ENCODE results near the gene CR2. TPM values are rescaled to one million over a fixed set of nuclear protein-coding genes. Genes with fewer than 3 reads are reported as not detected.

Gene CR2
- total and polyA plus RNA-seq, 4 donors: 0.05 to 0.36 (median 0.14) TPM; not detected in 1

GRCh38 chr1:207421078-207421477, 33.0 kb upstream of the CR2 start:
- 88% methylated on average over 9 of the region's 9 CpGs for WGBS
- no peaks in the 10 kb centered on the region for H3K36me3 ChIP-seq (ENCODE audit: control insufficient read depth in 4 of 4, insufficient read depth in 3 of 4, low read depth in 1 of 4, low read length in 3 of 4)
- H3K27me3 ChIP-seq (ENCODE audit: control insufficient read depth in 4 of 4, insufficient read depth in 4 of 4, low read length in 3 of 4): peaks cover 0 to 3% (median 0%) of the 10 kb centered on the region in 4 donors
- no peak overlapping the region for H3K27ac ChIP-seq (ENCODE audit: low read depth in 1 of 2, low read length in 2 of 2)
- no peak for TF ChIP-seq REST (IDR thresholded peaks at IDR 0.05)
- TF ChIP-seq RXRA (IDR thresholded peaks at IDR 0.05): no peak
- no peak for TF ChIP-seq SP1 (IDR thresholded peaks at IDR 0.05)
- TF ChIP-seq HNF4A (conservative IDR thresholded peaks at IDR 0.05): no peak
- no peak for TF ChIP-seq CTCF (IDR thresholded peaks at IDR 0.05; ENCODE audit: low read depth, low read length, missing input control)
- TF ChIP-seq YY1 (IDR thresholded peaks at IDR 0.05): no peak
- TF ChIP-seq ATF3 (IDR thresholded peaks at IDR 0.05): no peak
- TF ChIP-seq, protein P1, sequence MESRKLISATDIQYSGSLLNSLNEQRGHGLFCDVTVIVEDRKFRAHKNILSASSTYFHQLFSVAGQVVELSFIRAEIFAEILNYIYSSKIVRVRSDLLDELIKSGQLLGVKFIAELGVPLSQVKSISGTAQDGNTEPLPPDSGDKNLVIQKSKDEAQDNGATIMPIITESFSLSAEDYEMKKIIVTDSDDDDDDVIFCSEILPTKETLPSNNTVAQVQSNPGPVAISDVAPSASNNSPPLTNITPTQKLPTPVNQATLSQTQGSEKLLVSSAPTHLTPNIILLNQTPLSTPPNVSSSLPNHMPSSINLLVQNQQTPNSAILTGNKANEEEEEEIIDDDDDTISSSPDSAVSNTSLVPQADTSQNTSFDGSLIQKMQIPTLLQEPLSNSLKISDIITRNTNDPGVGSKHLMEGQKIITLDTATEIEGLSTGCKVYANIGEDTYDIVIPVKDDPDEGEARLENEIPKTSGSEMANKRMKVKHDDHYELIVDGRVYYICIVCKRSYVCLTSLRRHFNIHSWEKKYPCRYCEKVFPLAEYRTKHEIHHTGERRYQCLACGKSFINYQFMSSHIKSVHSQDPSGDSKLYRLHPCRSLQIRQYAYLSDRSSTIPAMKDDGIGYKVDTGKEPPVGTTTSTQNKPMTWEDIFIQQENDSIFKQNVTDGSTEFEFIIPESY (IDR thresholded peaks at IDR 0.05): no peak
- no peak for TF ChIP-seq JUND (IDR thresholded peaks at IDR 0.05)
- H3K9me3 ChIP-seq (ENCODE audit: control insufficient read depth in 4 of 4, low read length in 3 of 4): no peaks in the 10 kb centered on the region
- H3K4me1 ChIP-seq (ENCODE audit: control insufficient read depth in 4 of 4, insufficient read depth in 4 of 4, low read length in 3 of 4): peaks cover 0 to 1% (median 0%) of the 10 kb centered on the region in 4 donors
- no peak for DNase-seq (ENCODE audit: low spot score)
- no peak overlapping the region for H3K9ac ChIP-seq (ENCODE audit: low read depth in 1 of 2, low read length in 2 of 2)
- no peak overlapping the region for H3K4me3 ChIP-seq (ENCODE audit: low read depth in 1 of 3, low read length in 3 of 3)

DNA sequence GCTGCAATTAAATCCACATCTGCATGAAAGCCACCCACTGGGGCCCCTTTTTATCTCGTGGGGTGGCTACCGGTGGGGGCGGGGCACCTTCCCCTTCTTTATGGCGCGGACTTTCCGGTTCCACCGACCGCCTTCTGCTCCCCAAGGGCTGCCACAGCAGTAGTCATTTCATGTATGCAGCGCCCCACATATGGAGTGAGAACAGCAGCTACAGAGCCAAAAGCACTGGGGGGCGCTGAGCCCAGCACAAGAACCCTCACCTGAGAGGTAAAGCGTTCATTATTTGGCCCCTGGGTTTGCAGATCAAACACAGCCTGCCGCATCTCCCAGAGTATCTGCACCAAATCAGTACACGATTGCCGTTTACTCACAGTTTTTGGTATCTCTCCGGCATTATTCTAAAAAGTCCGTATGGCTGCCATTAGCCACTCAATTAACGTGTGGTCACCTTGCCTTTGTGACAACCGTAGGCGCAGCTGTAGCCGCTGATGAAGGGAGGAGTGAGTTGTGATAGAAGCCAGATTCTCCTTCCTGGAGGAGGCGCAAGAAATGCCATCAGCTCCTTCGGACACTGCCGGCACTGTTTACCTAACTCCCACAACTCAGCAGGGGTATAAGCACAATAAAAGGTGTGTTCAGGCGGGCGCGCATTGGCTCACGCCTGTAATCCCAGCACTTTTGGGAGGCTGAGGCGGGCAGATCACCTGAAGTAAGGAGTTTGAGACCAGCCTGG, 30.4 kb upstream of the CR2 start:
- H3K27ac ChIP-seq (ENCODE audit: low read depth in 1 of 2, low read length in 2 of 2): no peak overlapping the region
- DNase-seq (ENCODE audit: low spot score): no peak
- no peak overlapping the region for H3K9ac ChIP-seq (ENCODE audit: low read depth in 1 of 2, low read length in 2 of 2)
- peaks cover 0 to 1% (median 0%) of the 10 kb centered on the region in 4 donors for H3K4me1 ChIP-seq (ENCODE audit: control insufficient read depth in 4 of 4, insufficient read depth in 4 of 4, low read length in 3 of 4)
- H3K4me3 ChIP-seq (ENCODE audit: low read depth in 1 of 3, low read length in 3 of 3): no peak overlapping the region
- H3K9me3 ChIP-seq (ENCODE audit: control insufficient read depth in 4 of 4, low read length in 3 of 4): no peaks in the 10 kb centered on the region
- 39% methylated on average over 28 of the region's 28 CpGs for WGBS
- peaks cover 0 to 3% (median 0%) of the 10 kb centered on the region in 4 donors for H3K27me3 ChIP-seq (ENCODE audit: control insufficient read depth in 4 of 4, insufficient read depth in 4 of 4, low read length in 3 of 4)
- H3K36me3 ChIP-seq (ENCODE audit: control insufficient read depth in 4 of 4, insufficient read depth in 3 of 4, low read depth in 1 of 4, low read length in 3 of 4): no peaks in the 10 kb centered on the region
- TF ChIP-seq YY1 (IDR thresholded peaks at IDR 0.05) (no peak), HNF4A (conservative IDR thresholded peaks at IDR 0.05) (no peak), HNF4G (IDR thresholded peaks at IDR 0.05) (no peak), EGR1 (IDR thresholded peaks at IDR 0.05; ENCODE audit: low read depth in 2 of 2) (no peak), GABPA (IDR thresholded peaks at IDR 0.05 in 1 of 2, conservative IDR thresholded peaks at IDR 0.05 in 1 of 2) (no peak), NR2F2 (IDR thresholded peaks at IDR 0.05) (no peak), SP1 (IDR thresholded peaks at IDR 0.05) (no peak), TAF1 (conservative IDR thresholded peaks at IDR 0.05) (no peak), JUND (IDR thresholded peaks at IDR 0.05) (no peak), FOXA2 (IDR thresholded peaks at IDR 0.05) (no peak), MAX (IDR thresholded peaks at IDR 0.05) (no peak), RXRA (IDR thresholded peaks at IDR 0.05) (no peak)
- TF ChIP-seq, protein P1 (IDR thresholded peaks at IDR 0.05): no peak

All from liver (tissue), 9 donors.